T-helper 2 cell treated with Interferon-gamma antibody and Interleukin-4, amounts not matched to agents 100 ng/mL and 5 ng/mL, for 36 hours (primary cell): ENCODE results near the gene ASPDH. TPM values are rescaled to one million over a fixed set of nuclear protein-coding genes. Genes with fewer than 3 reads are reported as not detected.

Source experiments
- intact Hi-C: fragments of 100-400 bp; cut with micrococcal nuclease; formaldehyde crosslinking; loops from one replicate; pipeline ENCODE4 v1.15.1; 2023
- total RNA-seq: library from RNA; stranded (reverse); gene quantifications from 2 replicates; pipeline ENCODE4 v1.2.3, GENCODE V29; 2022

Gene ASPDH
- not detected in 2 replicates for total RNA-seq

DNA sequence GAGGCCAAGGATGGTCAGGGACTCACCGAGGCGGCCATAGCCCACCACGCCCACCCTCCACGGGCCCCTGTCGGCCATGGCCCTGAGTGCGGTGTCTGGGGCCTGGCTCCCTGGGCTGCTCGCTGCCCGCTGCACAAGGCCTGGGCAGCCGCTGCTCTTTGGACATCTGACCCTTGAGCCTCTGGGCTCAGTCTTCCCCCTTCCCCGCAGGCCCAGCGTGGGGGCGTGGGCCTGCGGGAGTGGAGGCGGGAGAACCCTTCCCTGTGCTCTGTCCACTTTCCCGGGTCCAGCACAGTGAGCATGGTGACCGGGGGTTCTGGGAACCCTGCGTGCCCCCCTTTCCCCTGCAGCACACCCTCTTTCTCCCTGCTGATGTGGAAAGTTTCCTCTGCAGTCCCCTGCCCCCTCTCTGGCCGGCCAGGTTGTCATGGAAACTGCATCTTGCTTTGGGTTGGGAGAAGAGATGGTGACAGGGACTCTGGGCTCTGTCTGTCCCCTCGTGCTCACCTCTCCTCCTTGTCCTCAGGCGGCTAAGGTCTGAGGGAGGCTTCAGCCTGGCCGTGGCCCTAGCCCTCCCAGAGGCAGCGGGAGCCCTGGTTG is at the start of gene ASPDH:
TSS of gene ASPDH (minus strand) at position 168 of the 600 bp plus-strand sequence. CDS start at position 78, 90 bp downstream.
- intact Hi-C loops: no loop called here

DNA sequence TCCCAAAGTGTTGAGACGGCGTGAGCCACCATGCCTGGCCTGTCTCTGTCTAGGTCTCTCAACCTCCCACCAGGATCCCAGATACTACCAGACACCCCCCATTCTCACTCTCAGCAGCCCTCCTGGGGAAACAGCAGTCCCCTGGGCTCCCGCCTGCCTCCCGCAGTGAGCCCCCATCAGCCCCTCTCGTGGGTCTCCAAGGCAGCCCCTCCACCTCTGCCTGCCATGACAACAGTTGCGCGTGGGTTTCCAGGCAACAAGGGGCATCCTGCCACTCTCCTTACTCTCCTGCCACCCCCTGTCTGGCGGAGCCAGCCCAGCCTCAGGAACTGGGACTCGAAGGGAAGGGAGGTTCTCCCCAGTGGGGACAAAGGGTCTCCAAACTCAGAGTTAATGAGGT is 49.3 kb upstream of the ASPDH start:
- intact Hi-C loops: no loop called here

DNA sequence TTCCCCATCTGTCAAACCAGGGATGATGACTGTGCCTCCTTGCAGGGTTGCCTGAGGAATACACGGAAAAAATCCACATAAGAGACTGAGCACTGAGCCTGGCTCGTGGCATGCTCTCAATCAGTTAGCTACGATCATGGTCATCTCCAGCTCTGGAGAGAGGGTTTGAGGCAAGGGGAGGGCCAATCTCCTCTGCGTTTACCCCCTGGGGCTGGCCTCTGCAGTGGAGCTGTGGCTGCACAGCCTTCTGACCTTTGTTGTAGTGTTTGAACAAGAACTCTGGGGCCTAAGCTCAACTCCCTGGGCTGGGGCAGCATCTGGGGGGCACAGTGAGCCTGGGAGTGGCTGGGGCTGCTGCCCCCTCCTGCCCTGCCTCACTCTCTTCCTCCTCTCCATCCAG is 48.6 kb upstream of the ASPDH start:
- intact Hi-C loops: no loop called here

DNA sequence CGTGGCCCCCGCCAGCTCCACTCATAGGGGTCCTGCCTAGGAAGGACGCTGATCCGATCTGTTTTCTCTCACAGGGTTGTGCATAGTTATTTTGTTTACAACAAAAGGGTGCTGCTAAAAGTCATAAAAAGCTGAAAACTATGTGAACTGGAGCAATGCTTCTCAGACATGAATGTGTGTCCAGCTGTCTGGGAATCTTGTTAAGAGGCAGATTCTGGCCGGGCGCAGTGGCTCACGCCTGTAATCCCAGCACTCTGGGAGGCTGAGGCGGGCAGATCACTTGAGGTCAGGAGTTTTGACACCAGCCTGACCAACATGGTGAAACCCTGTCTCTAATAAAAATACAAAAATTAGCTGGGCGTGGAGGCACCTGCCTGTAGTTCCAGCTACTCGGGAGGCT is 45.9 kb upstream of the ASPDH start:
- intact Hi-C loops: no loop called here

DNA sequence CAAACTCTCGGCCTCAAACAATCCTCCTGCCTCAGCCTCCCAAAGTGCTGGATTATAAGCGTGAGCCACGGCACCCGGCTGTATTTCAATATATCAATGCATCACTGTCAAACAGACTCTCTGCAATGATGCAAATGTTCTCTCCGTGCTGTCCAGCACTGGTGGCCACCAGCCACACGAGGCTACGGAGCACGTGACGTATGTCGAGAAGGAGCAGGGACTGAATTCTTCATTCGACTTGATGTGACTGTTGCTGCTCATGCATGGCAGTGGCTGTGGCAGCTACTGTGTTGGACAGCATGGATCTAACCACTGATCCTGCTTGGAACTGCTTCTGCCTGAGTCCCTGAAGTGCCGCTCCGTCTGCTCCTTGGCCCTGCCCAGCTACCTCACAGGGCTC is 44.7 kb upstream of the ASPDH start:
- intact Hi-C loops: no loop called here

DNA sequence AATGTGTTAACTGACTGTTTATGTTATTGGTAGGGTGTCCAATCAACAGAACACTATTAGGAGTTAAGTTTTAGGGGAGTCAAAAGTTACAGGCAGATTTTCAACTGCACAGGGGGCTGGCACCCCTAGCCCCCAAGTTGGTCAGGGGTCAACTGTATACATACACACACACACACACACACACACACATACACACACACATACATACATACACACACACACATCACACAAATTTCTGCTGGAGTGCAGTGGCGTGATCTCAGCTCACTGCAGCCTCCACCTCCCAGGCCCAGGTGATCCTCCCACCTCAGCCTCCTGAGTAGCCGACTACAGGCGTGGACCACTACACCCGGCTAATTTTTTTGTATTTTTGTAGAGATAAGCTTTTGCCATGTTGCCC is 44.3 kb upstream of the ASPDH start:
- intact Hi-C loops: no loop called here

DNA sequence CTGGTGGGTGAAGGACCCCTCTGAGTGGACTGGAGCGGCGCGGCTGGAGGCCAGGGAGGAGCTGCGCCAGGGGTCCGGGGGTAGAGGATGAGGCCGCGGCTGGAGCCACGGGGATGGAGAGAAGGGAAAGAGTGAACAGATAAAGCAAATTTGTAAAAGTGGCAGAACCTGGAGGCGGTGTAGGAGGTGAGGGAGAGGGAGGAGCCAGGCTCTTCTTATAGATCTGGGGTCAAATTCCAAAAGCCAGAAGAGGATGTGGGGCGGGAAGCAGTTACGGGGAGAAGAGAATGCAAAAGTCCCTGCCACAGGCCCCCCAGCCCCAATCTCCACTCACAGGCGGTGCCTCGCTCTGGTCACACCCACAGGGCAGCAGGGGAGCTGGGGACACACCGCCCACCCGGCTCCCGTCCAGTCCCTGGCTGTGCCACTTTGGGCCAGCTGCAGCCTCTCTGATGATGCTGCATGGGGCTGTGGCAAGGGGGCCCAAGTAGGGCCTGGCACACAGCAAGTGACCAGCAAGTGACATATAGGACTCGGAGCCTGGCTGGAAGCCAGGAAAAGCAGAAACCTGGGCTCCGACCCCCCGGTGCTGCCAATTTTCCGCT is 43.4 kb upstream of the ASPDH start:
- intact Hi-C loops: no loop called here

DNA sequence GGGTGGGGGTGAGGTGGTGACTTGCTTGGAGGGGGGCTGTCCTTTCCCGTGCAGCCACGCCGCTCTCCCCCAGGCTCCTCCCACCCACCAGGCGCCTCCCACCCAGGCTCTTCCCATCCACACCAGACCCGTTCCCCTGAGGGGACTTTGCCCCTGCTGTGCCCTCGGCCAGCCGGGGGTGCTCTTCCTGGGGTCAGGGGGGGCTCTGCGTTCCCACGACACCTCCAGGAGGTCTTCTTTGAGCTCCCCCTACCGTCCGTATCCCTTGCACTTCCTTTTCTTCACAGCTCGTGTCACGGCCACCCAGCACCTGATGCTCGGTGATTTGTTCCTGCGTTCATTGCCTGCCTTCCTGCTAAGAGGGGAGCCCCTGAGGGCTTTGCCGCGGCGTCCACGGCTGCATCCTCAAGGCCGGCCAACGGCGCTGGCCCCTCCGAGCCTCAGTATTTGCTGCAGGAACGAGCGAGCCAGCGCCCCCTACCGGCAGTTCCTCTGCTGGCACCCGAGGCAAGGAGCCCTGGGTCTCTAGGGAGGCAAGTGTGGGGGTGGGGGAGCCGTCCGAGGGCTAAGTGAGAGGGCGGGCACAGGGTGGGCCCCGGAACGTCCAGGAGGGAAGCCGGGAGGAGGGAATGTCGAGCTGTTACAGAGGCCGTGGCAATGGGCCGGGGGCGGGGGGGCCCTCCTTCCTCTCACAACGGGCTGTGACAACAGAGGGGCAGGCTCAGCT is 42.7 kb upstream of the ASPDH start:
- intact Hi-C loops: loop anchor here (1.0 kb wide), 1 partner anchor 199 kb away; no protein-coding TSS in a partner anchor

DNA sequence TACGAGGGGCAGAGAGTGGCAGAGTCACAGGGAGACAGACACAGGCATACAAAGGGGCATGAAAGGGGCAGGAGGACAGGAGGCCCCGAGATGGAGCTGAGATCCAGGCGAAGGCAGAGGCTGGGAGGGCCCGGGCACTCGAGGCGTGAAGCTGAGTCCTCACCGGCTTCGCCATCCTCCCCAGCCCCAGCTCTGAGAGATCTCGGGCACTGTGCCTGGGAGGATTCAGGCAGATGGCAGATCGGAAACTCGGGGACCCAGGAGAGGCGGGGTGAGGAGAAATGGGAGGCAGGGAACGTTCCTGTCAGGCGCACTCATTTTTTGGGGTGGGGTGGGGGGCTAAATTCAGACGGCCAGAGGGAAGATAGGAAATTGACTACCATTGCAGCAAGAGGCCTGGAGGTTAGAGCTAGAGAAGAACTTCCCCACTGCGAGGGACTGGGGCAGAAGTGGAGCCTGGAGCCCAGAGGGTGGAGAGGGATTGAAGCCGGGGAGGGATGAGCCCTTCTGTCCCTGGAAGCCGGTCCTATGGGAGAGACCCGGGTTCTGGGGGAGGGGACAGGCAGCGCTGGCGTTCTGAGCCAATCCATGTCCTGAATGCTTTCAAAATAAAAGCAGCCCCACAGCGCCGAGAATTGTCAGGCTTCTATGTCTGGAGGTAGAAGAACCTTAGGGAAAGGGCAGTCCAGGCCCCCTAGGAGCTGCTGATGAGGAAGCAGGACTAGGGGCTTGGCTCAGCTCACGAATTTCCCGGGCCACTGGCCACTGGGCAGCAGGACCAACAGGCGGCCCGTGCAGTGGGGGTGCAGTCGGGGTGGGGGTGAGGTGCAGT is 42.0 kb upstream of the ASPDH start:
- intact Hi-C loops: loop anchor here (1.0 kb wide), 1 partner anchor 198 kb away; no protein-coding TSS in a partner anchor

DNA sequence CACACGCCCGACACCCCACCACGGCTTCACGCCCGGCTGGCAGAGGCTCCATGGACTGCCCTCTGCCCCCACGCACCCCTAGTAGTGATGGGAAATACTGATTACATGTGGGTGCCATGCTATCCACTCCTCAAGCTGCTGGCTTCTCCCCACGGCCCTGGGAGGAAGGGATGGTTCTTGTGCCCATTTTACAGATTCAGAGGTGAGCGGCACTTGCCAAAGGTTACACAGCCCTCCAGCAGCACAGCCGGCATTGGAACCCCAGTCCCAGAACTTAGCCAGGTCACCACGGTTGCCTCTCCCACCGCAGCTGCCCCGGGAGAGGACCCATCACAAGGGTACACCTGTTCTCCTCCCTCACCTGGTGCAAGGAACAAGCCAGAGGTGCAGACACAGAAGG is 41.3 kb upstream of the ASPDH start:
- intact Hi-C loops: no loop called here

DNA sequence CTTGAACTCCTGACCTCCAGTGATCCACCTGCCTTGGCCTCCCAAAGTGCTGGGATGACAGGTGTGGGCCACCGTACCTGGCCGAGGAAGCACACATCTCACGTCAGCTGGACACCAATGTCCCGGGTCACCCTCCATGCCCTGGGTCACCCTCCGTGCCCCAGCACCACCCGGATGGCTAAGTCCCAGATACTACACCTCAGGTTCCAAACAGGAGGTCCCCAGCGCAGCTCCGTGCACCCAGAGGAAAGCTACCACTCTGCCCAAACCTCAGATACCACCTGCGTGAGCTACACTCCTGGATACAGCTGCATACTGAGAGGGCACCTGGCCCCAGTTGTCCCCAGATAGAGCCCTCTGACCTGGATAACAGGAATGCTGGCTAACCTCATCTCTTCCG is 40.5 kb upstream of the ASPDH start:
- intact Hi-C loops: no loop called here

DNA sequence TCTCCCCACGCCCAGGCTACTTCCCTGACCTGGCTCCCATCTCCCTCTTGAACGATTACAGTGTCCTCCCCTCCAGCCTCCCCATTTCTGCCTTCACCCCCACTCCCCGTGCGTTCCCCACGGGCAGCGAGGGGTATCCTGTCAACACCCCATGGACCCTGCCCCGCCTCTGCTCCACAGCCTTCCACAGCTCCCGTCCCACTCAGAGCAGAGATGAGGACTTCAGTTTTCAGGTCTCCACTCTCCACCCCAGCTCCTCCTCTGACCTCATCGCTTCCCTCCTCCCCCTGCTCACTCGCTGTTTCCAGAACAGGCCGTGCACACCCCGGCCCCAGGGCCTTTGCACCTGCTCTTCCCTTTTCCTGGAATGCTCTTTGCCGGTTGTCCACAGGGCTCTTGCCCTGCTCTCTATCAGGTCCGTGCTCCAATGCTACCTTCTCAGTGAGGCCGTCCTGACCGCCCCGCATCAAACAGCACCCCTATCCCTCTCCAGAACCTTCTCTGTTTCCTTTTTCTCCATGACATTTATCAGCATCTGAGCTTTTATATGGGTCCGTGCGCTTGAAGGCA is 39.5 kb upstream of the ASPDH start:
- intact Hi-C loops: no loop called here

DNA sequence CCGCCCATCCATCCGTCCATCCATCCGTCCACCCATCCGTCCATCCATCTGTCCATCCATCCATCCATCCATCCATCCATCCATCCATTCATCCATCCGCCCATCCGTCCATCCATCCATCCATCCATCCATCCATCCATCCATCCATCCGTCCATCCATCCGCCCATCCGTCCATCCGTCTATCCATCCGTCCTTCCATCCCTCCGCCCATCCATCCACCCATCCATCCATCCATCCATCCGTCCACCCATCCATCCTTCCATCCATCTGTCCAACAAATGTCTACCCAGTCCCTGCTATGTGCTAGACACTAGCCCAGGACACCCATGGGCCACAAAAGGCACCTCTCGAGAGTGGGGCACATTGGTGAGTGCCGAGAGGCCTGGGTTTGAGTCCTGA is 38.8 kb upstream of the ASPDH start:
- intact Hi-C loops: no loop called here

DNA sequence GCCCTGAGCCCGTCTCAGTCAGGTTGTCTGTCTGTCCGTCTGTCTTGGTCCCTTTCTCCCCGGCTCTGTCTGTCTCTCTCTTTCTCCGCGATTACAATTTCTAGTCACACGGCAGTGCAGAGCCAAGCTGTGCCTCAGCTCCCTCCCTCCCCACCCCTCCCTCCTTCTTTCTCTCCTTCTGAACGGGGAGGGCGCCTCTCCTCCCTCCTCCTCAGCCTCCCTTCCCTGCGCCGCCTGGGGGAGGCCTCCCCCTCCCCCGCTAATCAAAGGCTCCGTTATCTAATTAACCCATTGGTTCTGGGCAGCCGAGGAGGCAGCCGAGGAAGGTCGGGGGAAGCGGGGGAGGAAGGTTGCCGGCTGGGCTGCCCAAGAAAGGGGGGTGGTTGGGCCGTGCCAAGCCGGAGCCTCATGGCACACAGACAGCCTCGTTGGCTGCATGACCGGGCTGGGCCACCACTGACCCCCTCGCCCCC is 38.0 kb upstream of the ASPDH start:
- intact Hi-C loops: no loop called here

DNA sequence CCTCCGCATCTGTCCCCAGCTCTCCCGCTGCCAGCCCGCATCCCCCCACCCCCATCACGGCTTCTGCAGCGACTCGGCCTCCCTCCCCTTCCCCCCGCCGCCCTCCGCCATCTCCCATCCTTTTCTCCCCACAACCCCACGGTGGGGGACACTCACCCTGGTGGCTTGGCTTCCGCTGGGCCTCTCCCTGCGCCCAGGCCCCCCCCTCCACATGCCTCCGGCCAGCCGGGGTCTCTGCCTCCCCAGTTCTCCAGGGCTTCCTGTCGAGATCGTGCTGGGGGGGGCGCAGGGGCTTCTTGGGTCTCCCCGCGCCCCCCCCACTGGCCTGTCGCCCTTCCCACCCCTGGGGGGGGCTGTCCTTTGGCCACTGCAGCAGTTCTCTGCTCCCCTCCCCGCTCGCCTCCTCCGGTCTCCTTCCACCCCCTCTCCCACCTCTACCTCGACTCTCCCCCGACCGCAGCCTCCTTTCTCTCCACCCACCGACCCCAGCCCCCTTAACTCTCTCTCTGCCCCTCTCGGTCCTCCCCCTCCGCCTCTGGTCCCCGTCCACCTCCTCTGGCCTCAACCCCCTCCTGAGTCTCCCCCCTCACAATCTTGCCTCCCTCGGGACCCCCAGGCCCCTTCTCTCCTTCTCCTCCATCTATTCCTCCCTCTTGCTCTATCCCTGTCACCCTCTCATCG is 37.5 kb upstream of the ASPDH start:
- intact Hi-C loops: no loop called here

DNA sequence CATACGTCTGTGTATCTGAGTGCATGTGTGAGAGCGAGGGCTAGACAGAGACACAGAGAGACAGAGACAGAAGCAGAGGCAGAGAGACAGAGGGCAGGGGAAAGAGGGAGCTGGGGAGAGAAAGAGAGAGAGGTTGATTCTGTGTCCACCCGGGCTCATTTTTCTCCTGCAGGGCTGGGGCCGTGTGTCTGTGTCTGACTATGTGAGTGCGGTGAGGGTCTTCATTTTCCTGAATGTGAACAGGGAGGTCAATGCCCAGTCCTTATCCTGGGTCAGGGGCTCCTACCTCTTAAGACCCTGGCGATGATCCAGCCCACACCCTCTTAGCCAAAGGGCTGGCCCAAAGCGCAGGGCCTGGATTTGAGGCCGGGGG is 36.9 kb upstream of the ASPDH start:
- intact Hi-C loops: no loop called here

DNA sequence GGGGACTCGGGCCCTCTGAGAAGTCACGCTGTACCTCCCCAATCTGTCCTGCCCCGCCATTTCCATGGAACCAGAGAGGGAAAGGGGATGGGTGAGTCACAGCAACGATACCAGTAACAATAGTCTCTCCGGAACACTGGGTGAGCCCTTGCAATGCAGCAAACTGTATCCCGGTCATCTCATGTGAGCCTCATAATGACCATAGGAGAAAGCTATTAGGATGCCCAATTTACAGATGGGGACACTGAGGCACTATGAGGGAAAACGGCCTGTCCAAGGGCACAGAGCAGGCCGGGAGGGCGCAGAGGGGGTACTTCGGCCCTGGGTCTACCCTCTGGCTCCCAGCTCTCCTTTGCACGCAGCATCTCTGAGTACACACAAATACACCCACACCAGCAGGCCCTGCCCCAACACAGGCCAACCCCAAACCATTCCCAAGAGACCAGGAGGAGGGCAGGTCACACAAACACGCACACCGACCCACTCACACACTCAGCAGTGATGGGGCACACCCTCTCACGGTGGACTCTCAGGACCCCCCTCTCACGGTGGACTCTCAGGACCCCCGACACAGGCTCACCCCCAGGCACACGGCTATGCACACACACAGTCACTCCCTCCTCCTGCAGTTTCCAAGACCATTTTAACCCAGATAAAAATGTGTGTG is 36.3 kb upstream of the ASPDH start:
- intact Hi-C loops: no loop called here

DNA sequence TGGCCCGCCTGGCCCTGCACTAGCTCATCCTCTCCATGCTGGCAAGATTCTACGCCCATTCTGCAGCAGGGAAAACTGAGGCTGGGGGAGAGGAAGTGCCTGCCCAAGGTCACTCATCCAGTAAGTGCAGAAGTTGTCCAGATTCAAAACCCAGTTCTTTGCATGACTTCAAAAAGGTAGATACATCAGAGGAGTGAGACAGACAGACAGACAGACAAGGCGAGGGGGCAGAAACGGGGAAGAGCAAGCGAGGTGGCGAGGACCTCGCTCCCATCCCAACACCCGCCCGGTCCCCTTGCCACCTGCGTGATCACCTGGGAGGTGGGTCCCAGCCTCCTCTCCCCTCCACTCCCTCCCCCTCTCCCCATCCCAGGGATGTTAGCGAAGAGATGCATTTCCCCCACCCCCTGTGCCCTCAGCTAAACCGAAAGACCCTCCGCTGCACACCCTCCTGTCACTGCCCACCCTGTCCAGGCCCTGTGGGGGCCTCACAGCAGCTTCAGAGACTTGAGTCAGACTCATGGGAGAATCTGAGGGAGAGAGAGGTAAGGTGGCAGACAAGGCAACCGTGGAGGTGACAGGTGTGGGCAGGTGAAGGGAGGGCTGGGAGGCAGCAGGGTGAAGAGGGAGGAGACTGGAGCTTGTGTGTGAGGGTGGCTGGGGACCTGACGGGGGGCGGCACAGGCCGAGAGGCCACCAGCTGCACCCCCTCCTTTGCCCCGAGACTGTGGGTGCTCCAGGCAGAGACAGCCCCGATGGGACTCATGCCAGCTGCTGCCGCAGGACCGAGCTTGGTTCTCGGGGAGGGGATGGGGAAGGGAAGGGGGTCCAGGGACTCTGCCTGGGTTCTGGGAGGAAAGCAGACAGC is 35.6 kb upstream of the ASPDH start:
- intact Hi-C loops: no loop called here
